Body of pancreas (tissue), 4 donors: ENCODE results near the gene PROB1. TPM values are rescaled to one million over a fixed set of nuclear protein-coding genes. Genes with fewer than 3 reads are reported as not detected.
"Not testable (repeated sequence)": the region's sequence is repeated elsewhere in the genome, so short reads cannot be mapped to it uniquely, and the experiment has no call there.

Source experiments
- ATAC-seq: fragments of 150-250 bp; one replicate; pipeline ENCODE4 v1.9.1; 2016
- DNase-seq, 4 donors: peaks; one replicate each; pipeline ENCODE4 v3.0.0-alpha.2; 2019
- H3K27ac ChIP-seq, 4 donors: fragments of 200-600 bp; sonication (generic); 1 replicate in 3 of 4; 2 replicates in 1 of 4; pipeline versions ENCODE4 v1.5.1 to v1.6.1; 2016 to 2019; ENCODE audit warnings: mild to moderate bottlenecking in 1 of 4, mixed read lengths in 1 of 4, moderate library complexity in 1 of 4
- H3K27me3 ChIP-seq, 2 donors: fragments of 200-600 bp; sonication (generic); one replicate each; pipeline ENCODE4 v1.6.0; 2016; ENCODE audit warnings: mild to moderate bottlenecking in 1 of 2
- H3K36me3 ChIP-seq, 2 donors: fragments of 200-600 bp; sonication (generic); replicated peaks in 1 of 2; 2 replicates each; pipeline ENCODE4 v1.5.1; 2016; ENCODE audit warnings: low read depth in 2 of 2; ENCODE audit not compliant: insufficient read depth in 1 of 2
- H3K4me1 ChIP-seq: fragments of 200-600 bp; sonication (generic); one replicate; pipeline ENCODE4 v1.6.0; 2016
- H3K4me3 ChIP-seq, 2 donors: fragments of 200-600 bp; sonication (generic); 1 replicate in 1 of 2; 2 replicates in 1 of 2; pipeline ENCODE4 v1.5.1; 2016 to 2019
- H3K9me3 ChIP-seq, 3 donors: fragments of 200-600 bp; sonication (generic); 1 replicate in 2 of 3; 2 replicates in 1 of 3; pipeline ENCODE4 v1.5.1; 2016
- POLR2A ChIP-seq, 3 donors: fragments of 450-650 bp; IDR thresholded peaks; one replicate each; pipeline ENCODE4 v1.6.1; 2016; ENCODE audit warnings: antibody characterized with exemption in 3 of 3, mild to moderate bottlenecking in 2 of 3
- WGBS, 2 donors: methylation state at CpG; one replicate each; pipeline ENCODE4 v1.1.5; 2017; 5-methylcytosine and 5-hydroxymethylcytosine counted together
- intact Hi-C: fragments of 100-400 bp; cut with DNase I; formaldehyde crosslinking; loops from one replicate; pipeline ENCODE4 v1.15.1; 2023
- total RNA-seq, 2 donors: library from RNA; depleted of rRNA; stranded (reverse); fragments of >200 nt; gene quantifications; one replicate each; pipeline ENCODE4 v1.1.0, GENCODE V29; 2016
- TF ChIP-seq, protein P1 (sequence below), 7 experiments: fragments of 450-650 bp in 4 of 7; fragments of 200-600 bp in 3 of 7; sonication (generic) in 3 of 7; IDR thresholded peaks; one replicate each; pipeline ENCODE4 v1.5.1; 2016 to 2019; ENCODE audit warnings: antibody characterized with exemption in 7 of 7

PROB1 gene
- total RNA-seq, 2 donors from 2014 or later, result 0.52 to 1.3 TPM

GRCh38 chr5:139413963-139414362 is 19.1 kb upstream of the PROB1 start:
- ATAC-seq, result no peak
- no peaks in the 10 kb centered on the region for H3K27me3 ChIP-seq
- peak overlapping the region in 1 of 4 donors; percentile 47 for H3K27ac ChIP-seq
- no peak for DNase-seq
- intact Hi-C loops, result no loop called here
- 72 to 77% methylated on average over 6 of the region's 6 CpGs for WGBS, 2 donors
- H3K36me3 ChIP-seq, result no peaks in the 10 kb centered on the region
- TF ChIP-seq, protein P1, sequence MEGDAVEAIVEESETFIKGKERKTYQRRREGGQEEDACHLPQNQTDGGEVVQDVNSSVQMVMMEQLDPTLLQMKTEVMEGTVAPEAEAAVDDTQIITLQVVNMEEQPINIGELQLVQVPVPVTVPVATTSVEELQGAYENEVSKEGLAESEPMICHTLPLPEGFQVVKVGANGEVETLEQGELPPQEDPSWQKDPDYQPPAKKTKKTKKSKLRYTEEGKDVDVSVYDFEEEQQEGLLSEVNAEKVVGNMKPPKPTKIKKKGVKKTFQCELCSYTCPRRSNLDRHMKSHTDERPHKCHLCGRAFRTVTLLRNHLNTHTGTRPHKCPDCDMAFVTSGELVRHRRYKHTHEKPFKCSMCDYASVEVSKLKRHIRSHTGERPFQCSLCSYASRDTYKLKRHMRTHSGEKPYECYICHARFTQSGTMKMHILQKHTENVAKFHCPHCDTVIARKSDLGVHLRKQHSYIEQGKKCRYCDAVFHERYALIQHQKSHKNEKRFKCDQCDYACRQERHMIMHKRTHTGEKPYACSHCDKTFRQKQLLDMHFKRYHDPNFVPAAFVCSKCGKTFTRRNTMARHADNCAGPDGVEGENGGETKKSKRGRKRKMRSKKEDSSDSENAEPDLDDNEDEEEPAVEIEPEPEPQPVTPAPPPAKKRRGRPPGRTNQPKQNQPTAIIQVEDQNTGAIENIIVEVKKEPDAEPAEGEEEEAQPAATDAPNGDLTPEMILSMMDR (IDR thresholded peaks at IDR 0.05), result no peak
- TF ChIP-seq POLR2A (IDR thresholded peaks at IDR 0.05), result no peak
- H3K4me3 ChIP-seq, result no peak overlapping the region
- peaks cover 11% of the 10 kb centered on the region for H3K4me1 ChIP-seq
- no peaks in the 10 kb centered on the region for H3K9me3 ChIP-seq

DNA sequence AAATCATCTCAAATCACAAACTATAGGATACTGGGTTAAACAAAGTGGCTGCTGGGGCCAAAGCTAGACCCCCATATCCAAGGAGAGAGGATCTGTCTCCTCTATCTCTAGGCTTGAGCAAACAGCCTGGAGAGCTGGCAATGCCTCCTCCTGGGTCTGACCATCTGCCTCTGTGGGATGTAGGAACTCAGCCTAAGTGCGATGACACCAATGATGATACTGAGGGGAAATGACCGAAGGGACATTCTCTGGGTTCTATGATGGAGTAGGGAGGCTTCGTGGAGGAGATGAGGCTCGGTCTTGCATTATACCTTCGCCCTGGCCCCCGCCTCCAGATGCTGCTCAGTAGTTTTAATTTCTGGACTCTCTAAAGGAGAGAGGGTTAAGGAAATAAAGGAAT is 18.2 kb upstream of the PROB1 start:
- Histone ChIP-seq H3K4me1 (peaks cover 11% of the 10 kb centered on the region), H3K9me3 (no peaks in the 10 kb centered on the region), H3K4me3 (no peak overlapping the region), H3K36me3 (no peaks in the 10 kb centered on the region), H3K27ac (no peak overlapping the region), H3K27me3 (no peaks in the 10 kb centered on the region)
- no peak for DNase-seq
- no peak for ATAC-seq
- WGBS, 2 donors, result 91% methylated on average over 6 of the region's 6 CpGs
- TF ChIP-seq POLR2A (IDR thresholded peaks at IDR 0.05), result no peak
- TF ChIP-seq, protein P1 (IDR thresholded peaks at IDR 0.05), result no peak
- intact Hi-C loops, result no loop called here

DNA sequence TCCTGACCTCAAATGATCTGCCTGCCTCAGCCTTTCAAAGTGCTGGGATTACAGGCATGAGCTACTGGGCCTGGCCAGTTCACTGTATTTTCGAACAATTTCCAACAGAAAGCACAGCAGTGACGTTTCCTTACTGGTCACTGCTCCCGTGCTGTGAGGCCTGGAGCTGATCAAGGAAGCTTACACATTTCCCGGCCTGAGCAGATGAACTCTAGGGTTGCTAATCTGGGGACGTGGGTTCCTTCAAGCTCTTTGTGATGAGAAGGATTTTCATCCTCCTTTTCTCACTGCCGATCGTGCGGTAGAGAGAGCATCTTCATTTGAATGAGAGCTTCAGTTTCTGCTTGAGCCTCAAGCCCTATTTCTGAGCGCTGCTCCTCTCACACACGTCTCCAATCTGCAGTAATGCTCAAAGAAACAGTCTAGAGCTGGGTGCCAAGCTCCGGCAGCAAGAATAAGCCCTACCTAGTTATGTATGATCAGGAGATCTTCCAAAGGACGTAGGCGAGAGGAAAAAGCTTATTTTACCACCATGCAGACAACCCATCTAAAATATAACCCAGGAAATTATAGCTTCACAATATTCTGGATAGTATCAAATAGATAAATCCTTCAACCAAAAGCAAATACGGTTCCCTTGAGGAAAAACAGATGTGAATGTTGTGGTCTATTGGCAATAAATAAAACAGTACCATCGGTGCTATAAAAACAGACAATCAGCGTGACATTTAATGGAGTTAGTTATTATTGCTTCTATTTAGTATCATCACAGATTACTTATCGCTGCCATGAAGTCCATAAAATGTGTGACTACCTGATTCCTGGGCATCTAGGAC is 16.3 kb upstream of the PROB1 start:
- no peaks in the 10 kb centered on the region for H3K27me3 ChIP-seq
- H3K4me1 ChIP-seq, result peaks cover 11% of the 10 kb centered on the region
- no peaks in the 10 kb centered on the region for H3K36me3 ChIP-seq
- intact Hi-C loops, result no loop called here
- no peak overlapping the region for H3K4me3 ChIP-seq
- H3K27ac ChIP-seq, result no peak overlapping the region
- ATAC-seq (no peak), DNase-seq (no peak)
- H3K9me3 ChIP-seq, result no peaks in the 10 kb centered on the region
- TF ChIP-seq, protein P1 (IDR thresholded peaks at IDR 0.05), result no peak
- no peak for TF ChIP-seq POLR2A (IDR thresholded peaks at IDR 0.05)
- WGBS, 2 donors, result 74 to 81% methylated on average over 17 of the region's 17 CpGs

DNA sequence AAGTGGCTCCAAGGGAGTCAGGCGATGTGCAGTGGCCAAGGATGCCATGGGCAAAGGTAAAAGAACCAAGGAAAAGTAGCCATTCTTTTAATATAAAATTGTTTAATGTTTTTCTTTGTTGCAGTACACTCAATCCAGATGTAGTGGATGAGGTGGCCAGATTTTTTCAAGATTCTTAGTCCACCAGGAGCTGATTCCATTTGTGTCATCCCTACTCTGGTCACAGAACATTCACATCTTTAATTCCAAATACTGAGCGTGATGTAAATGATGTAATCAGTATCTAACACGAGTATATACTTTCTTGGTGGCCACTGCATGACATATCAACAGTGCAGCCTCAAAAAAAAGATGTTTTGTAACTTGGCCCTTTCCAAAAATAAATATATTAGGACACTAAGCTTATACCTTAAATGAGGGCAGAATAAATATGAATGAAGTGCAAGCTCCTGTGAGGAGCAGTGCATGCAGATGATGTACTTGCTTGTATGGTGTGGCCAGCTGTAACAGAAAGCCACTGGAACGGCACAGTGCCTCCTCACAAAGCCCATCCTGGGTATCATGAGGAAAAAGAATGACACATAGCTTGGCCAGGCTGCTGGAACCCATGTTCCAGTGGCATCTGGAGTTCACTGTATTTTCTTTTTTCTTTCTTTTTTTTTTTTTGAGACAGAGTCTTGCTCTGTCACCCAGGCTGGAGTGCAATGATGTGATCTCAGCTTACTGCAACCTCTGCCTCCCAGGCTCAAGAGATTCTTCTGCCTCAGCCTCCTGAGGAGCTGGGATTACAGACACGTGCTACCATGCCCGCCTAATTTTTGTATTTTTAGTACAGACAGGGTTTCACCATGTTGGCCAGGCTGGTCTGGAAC is 15.5 kb upstream of the PROB1 start:
- no peak for DNase-seq
- no peak for ATAC-seq
- H3K36me3 ChIP-seq, result no peaks in the 10 kb centered on the region
- 69 to 83% methylated on average over 6 of the region's 6 CpGs for WGBS, 2 donors
- H3K9me3 ChIP-seq, result no peaks in the 10 kb centered on the region
- H3K27me3 ChIP-seq, result no peaks in the 10 kb centered on the region
- peaks cover 9% of the 10 kb centered on the region for H3K4me1 ChIP-seq
- no peak overlapping the region for H3K27ac ChIP-seq
- intact Hi-C loops, result no loop called here
- TF ChIP-seq, protein P1 (IDR thresholded peaks at IDR 0.05), result no peak
- no peak for TF ChIP-seq POLR2A (IDR thresholded peaks at IDR 0.05)
- no peak overlapping the region for H3K4me3 ChIP-seq

GRCh38 chr5:139409116-139409515 is 14.2 kb upstream of the PROB1 start:
- H3K9me3 ChIP-seq, H3K27ac ChIP-seq, H3K4me1 ChIP-seq, H3K27me3 ChIP-seq, H3K4me3 ChIP-seq, ATAC-seq, H3K36me3 ChIP-seq, DNase-seq, intact Hi-C loops: not testable (repeated sequence)
- WGBS, 2 donors, result 75 to 90% methylated on average over 3 to 5 of the region's 5 CpGs
